IMR-90 (cell line): ENCODE measurements around the gene ANGPTL1. TPM values are rescaled to one million over a fixed set of nuclear protein-coding genes. Genes with fewer than 3 reads are reported as not detected.

ENCODE experiments used
- ATAC-seq: fragments of 200-7000 bp; cut with Tn5 transposase; 2 replicates; pipeline ENCODE4 v1.9.1; 2020; ENCODE audit warnings: low read depth, mild to moderate bottlenecking, moderate library complexity
- BruUV-seq: library from RNA; stranded (reverse); fragments of 400-500 nt; replicated peaks from 2 replicates; lab custom pipeline; 2021; lab: Mats Ljungman, UMichigan
- CTCF ChIA-PET: fragments of 300-600 bp; formaldehyde crosslinking; extraction: SDS; loops from one replicate; lab custom pipeline; 2021; ENCODE audit warnings: antibody characterized with exemption; lab: Yijun Ruan, JAX
- POLR2A ChIA-PET: fragments of 300-600 bp; sonication (Branson Sonifier 250); formaldehyde crosslinking; loops from one replicate; lab custom pipeline; 2022; ENCODE audit warnings: antibody characterized with exemption; ENCODE audit not compliant: unreplicated experiment; lab: Charles Lee
- DNase-seq: peaks from one replicate; pipeline ENCODE4 v3.0.0; 2013
- H2AFZ ChIP-seq: replicated peaks from 2 replicates; pipeline ENCODE3; 2013; ENCODE audit warnings: low read length, mild to moderate bottlenecking; ENCODE audit not compliant: poor library complexity
- H2AK5ac ChIP-seq: 2 replicates; pipeline ENCODE4 v1.6.1; 2013; ENCODE audit warnings: low read depth, low read length, inconsistent platforms
- H2AK9ac ChIP-seq: replicated peaks from 2 replicates; pipeline ENCODE3; 2013; ENCODE audit warnings: mild to moderate bottlenecking, low read depth, low read length, moderate library complexity; ENCODE audit not compliant: poor library complexity
- H2BK120ac ChIP-seq: 2 replicates; pipeline ENCODE4 v1.6.1; 2013; ENCODE audit warnings: low read depth, low read length, inconsistent platforms
- H2BK15ac ChIP-seq: 3 replicates; pipeline ENCODE4 v1.6.1; 2013; ENCODE audit warnings: low read depth, low read length, inconsistent platforms
- H2BK20ac ChIP-seq: 2 replicates; pipeline ENCODE4 v1.6.1; 2013; ENCODE audit warnings: low read depth, mild to moderate bottlenecking, inconsistent platforms, low read length, moderate library complexity
- H2BK5ac ChIP-seq: 2 replicates; pipeline ENCODE4 v1.6.1; 2013; ENCODE audit warnings: mild to moderate bottlenecking, low read depth, low read length, inconsistent platforms; ENCODE audit not compliant: poor library complexity, severe bottlenecking
- H3K14ac ChIP-seq: replicated peaks from 2 replicates; pipeline ENCODE4 v1.6.1; 2013; ENCODE audit warnings: low read depth, low read length, inconsistent platforms
- H3K18ac ChIP-seq: 2 replicates; pipeline ENCODE4 v1.6.1; 2013; ENCODE audit warnings: low read depth, low read length, control low read depth
- H3K23ac ChIP-seq: 2 replicates; pipeline ENCODE4 v1.6.1; 2013; ENCODE audit warnings: low read depth, low read length, inconsistent platforms
- H3K27ac ChIP-seq: 2 replicates; pipeline ENCODE4 v1.5.1; 2013; ENCODE audit warnings: mild to moderate bottlenecking, control low read depth, low read length; ENCODE audit not compliant: insufficient read depth
- H3K27me3 ChIP-seq: 2 replicates; pipeline ENCODE4 v1.6.1; 2013; ENCODE audit warnings: low read length; ENCODE audit not compliant: control insufficient read depth, insufficient read depth
- H3K36me3 ChIP-seq: 2 replicates; pipeline ENCODE4 v1.6.1; 2013; ENCODE audit warnings: low read length, mixed read lengths; ENCODE audit not compliant: control insufficient read depth, insufficient read depth
- H3K4ac ChIP-seq: 2 replicates; pipeline ENCODE4 v1.6.1; 2013; ENCODE audit warnings: low read depth, low read length, inconsistent platforms
- H3K4me1 ChIP-seq: 2 replicates; pipeline ENCODE4 v1.6.1; 2013; ENCODE audit warnings: low read length, mixed read lengths; ENCODE audit not compliant: control insufficient read depth, insufficient read depth
- H3K4me2 ChIP-seq: 2 replicates; pipeline ENCODE4 v1.6.1; 2013; ENCODE audit warnings: low read depth, mild to moderate bottlenecking, control low read depth, low read length, moderate library complexity
- H3K4me3 ChIP-seq: 2 replicates; pipeline ENCODE4 v1.5.1; 2013; ENCODE audit warnings: low read depth, mild to moderate bottlenecking, control low read depth, low read length, moderate library complexity; ENCODE audit not compliant: insufficient read depth
- H3K56ac ChIP-seq: 2 replicates; pipeline ENCODE4 v1.6.1; 2013; ENCODE audit warnings: low read length, inconsistent platforms; ENCODE audit not compliant: insufficient read depth; ENCODE audit errors: extremely low read depth
- H3K79me1 ChIP-seq, 2 experiments: 2 replicates each; pipeline ENCODE4 v1.6.1; 2013; ENCODE audit warnings: low read length in 2 of 2, inconsistent platforms in 1 of 2, low read depth in 1 of 2
- H3K9ac ChIP-seq: 2 replicates; pipeline ENCODE4 v1.6.1; 2013; ENCODE audit warnings: low read depth, low read length, control low read depth
- H3K9me1 ChIP-seq: 2 replicates; pipeline ENCODE4 v1.6.1; 2013; ENCODE audit warnings: low read length, inconsistent platforms; ENCODE audit not compliant: insufficient read depth
- H3K9me3 ChIP-seq: 2 replicates; pipeline ENCODE4 v1.6.1; 2013; ENCODE audit warnings: low read length; ENCODE audit not compliant: control insufficient read depth, insufficient read depth
- H4K20me1 ChIP-seq: 2 replicates; pipeline ENCODE4 v1.6.1; 2013; ENCODE audit warnings: low read length, inconsistent platforms; ENCODE audit not compliant: insufficient read depth
- H4K5ac ChIP-seq: 2 replicates; pipeline ENCODE4 v1.6.1; 2013; ENCODE audit warnings: mild to moderate bottlenecking, low read depth, low read length, control low read depth
- H4K8ac ChIP-seq, 2 experiments: 2 replicates each; pipeline ENCODE4 v1.6.1; 2013; ENCODE audit warnings: low read depth in 2 of 2, low read length in 2 of 2, control low read depth in 1 of 2, inconsistent platforms in 1 of 2
- H4K91ac ChIP-seq: 2 replicates; pipeline ENCODE4 v1.6.1; 2013; ENCODE audit warnings: low read depth, low read length, inconsistent platforms; ENCODE audit not compliant: insufficient read depth
- BHLHE40 ChIP-seq: fragments of 150-350 bp; IDR thresholded peaks from 2 replicates; pipeline ENCODE4 v1.6.1; 2016; ENCODE audit warnings: mild to moderate bottlenecking, low read depth, low read length
- CEBPB ChIP-seq: IDR thresholded peaks from 2 replicates; pipeline ENCODE4 v1.6.1; 2012; ENCODE audit warnings: low read depth, low read length, improper control_type of control experiment
- CHD1 ChIP-seq: IDR thresholded peaks from 2 replicates; pipeline ENCODE4 v1.6.1; 2012; ENCODE audit warnings: low read depth, low read length, improper control_type of control experiment
- CTCF ChIP-seq: conservative IDR thresholded peaks from 2 replicates; pipeline ENCODE4 v1.5.1; 2012; ENCODE audit warnings: mild to moderate bottlenecking, low read depth, low read length, improper control_type of control experiment
- ELK1 ChIP-seq: fragments of 150-350 bp; IDR thresholded peaks from 2 replicates; pipeline ENCODE4 v1.6.1; 2016; ENCODE audit warnings: low read depth, mild to moderate bottlenecking, low read length, moderate library complexity, borderline replicate concordance
- FOS ChIP-seq: fragments of 150-350 bp; IDR thresholded peaks from 2 replicates; pipeline ENCODE4 v1.6.1; 2016; ENCODE audit warnings: low read depth, low read length
- MAFK ChIP-seq: IDR thresholded peaks from 2 replicates; pipeline ENCODE4 v1.6.1; 2012; ENCODE audit warnings: low read depth, low read length, improper control_type of control experiment
- MAZ ChIP-seq: IDR thresholded peaks from 2 replicates; pipeline ENCODE4 v1.6.1; 2012; ENCODE audit warnings: low read depth, mild to moderate bottlenecking, low read length, improper control_type of control experiment, moderate library complexity, borderline replicate concordance
- MXI1 ChIP-seq: IDR thresholded peaks from 2 replicates; pipeline ENCODE4 v1.6.1; 2012; ENCODE audit warnings: low read depth, mild to moderate bottlenecking, low read length, moderate library complexity, borderline replicate concordance
- NFE2L2 ChIP-seq: fragments of 150-350 bp; IDR thresholded peaks from 2 replicates; pipeline ENCODE4 v1.6.1; 2016; ENCODE audit warnings: low read depth, mild to moderate bottlenecking, low read length
- POLR2A ChIP-seq: IDR thresholded peaks from 2 replicates; pipeline ENCODE4 v1.6.1; 2012; ENCODE audit warnings: mild to moderate bottlenecking, low read depth, low read length
- RAD21 ChIP-seq: IDR thresholded peaks from 2 replicates; pipeline ENCODE4 v1.6.1; 2012; ENCODE audit warnings: low read length, improper control_type of control experiment
- RCOR1 ChIP-seq: IDR thresholded peaks from 2 replicates; pipeline ENCODE4 v1.6.1; 2012; ENCODE audit warnings: mild to moderate bottlenecking, low read length, improper control_type of control experiment; ENCODE audit not compliant: insufficient replicate concordance
- RFX5 ChIP-seq: IDR thresholded peaks from 2 replicates; pipeline ENCODE4 v1.8.0; 2012; ENCODE audit warnings: low read depth, mild to moderate bottlenecking, low read length, moderate library complexity
- SMC3 ChIP-seq: fragments of 150-350 bp; IDR thresholded peaks from 2 replicates; pipeline ENCODE4 v1.6.1; 2016; ENCODE audit warnings: low read depth, mild to moderate bottlenecking, antibody characterized with exemption, low read length, moderate library complexity
- USF2 ChIP-seq: fragments of 150-350 bp; IDR thresholded peaks from 2 replicates; pipeline ENCODE4 v1.6.1; 2017; ENCODE audit warnings: mild to moderate bottlenecking, antibody characterized with exemption, low read length, low read depth
- WGBS, 2 experiments: methylation state at CpG; one replicate each; pipeline versions ENCODE4 v1.1.5 to v1.1.7; 2013; ENCODE audit warnings: missing lambda C conversion rate in 2 of 2; ENCODE audit not compliant: insufficient read length in 1 of 2; ENCODE audit errors: extremely low coverage in 2 of 2; 5-methylcytosine and 5-hydroxymethylcytosine counted together
- dilution Hi-C: fragments of 300-500 bp; cut with HindIII; formaldehyde crosslinking; loops from one replicate; pipeline ENCODE4 v1.14.3; 2018; ENCODE audit warnings: low sequenced_read_pairs; ENCODE audit not compliant: unreplicated experiment
- in situ Hi-C: fragments of 300-500 bp; cut with MboI; formaldehyde crosslinking; loops from 3 replicates; pipeline ENCODE4 v1.14.3; 2019; ENCODE audit warnings: low sequenced_read_pairs, inconsistent platforms, mixed read lengths
- intact Hi-C: fragments of 100-400 bp; cut with micrococcal nuclease; formaldehyde crosslinking; loops from 2 replicates; pipeline ENCODE4 v1.10.0; 2022
- polyA plus RNA-seq, 3 experiments: library from polyadenylated mRNA; depleted of rRNA; stranded (reverse); fragments of >200 nt; gene quantifications; 2 replicates each; pipeline ENCODE4 v1.2.3, GENCODE V29; 2012; ENCODE audit warnings: low replicate concordance in 1 of 3
- total RNA-seq: library from RNA; depleted of rRNA; stranded (reverse); fragments of >200 nt; gene quantifications from 2 replicates; pipeline ENCODE4 v1.2.3, GENCODE V29; 2012

ANGPTL1 gene
- total and polyA plus RNA-seq, 2 of the 4 experiments (the other 2 are of a cell fraction): under 0.01 to 0.03 TPM

GRCh38 chr1:178867670-178868069 is 3.2 kb downstream of the ANGPTL1 start:
- Histone ChIP-seq H2AK9ac (no peak overlapping the region), H3K27ac (no peak overlapping the region), H3K4me1 (peaks cover 5% of the 10 kb centered on the region), H3K56ac (no peak overlapping the region), H3K23ac (no peak overlapping the region), H2BK15ac (no peak overlapping the region), H2BK20ac (no peak overlapping the region), H4K8ac (no peak overlapping the region), H4K20me1 (no peaks in the 10 kb centered on the region), H3K79me1 (peaks cover 6 to 10% of the 10 kb centered on the region in 2 experiments; a peak in 3 of 4 replicates), H3K4me3 (no peak overlapping the region), H3K9me3 (no peaks in the 10 kb centered on the region), H3K9me1 (peaks cover 7% of the 10 kb centered on the region; the same call in 1 of the 2 replicates), H2BK120ac (no peak overlapping the region), H2BK5ac (no peak overlapping the region), H2AK5ac (no peak overlapping the region), H3K4ac (no peak overlapping the region), H3K14ac (no peak overlapping the region), H3K27me3 (no peaks in the 10 kb centered on the region), H3K36me3 (peaks cover 8% of the 10 kb centered on the region), H4K5ac (no peak overlapping the region), H3K9ac (no peak overlapping the region), H2AFZ (no peak overlapping the region), H3K4me2 (peak overlapping the region; percentile 63), H4K91ac (no peak overlapping the region), H3K18ac (no peak overlapping the region)
- dilution Hi-C loops (no loop called here), in situ Hi-C loops (no loop called here), intact Hi-C loops (loop anchor here (5.0 kb wide), 1 partner anchor 325 kb away; no protein-coding TSS in a partner anchor)
- ATAC-seq: no peak
- ChIA-PET CTCF (no interaction called here), POLR2A (no interaction called here)
- WGBS, 2 experiments: no CpG with 5 or more reads among the region's 5 CpGs
- no peak for TF ChIP-seq RCOR1
- TF ChIP-seq BHLHE40: no peak
- no peak for TF ChIP-seq MAFK
- TF ChIP-seq ELK1: no peak
- TF ChIP-seq MAZ: no peak
- no peak for TF ChIP-seq CTCF
- no peak for TF ChIP-seq MXI1
- TF ChIP-seq SMC3: no peak
- TF ChIP-seq FOS: no peak
- TF ChIP-seq USF2: no peak
- TF ChIP-seq NFE2L2: no peak
- no peak for TF ChIP-seq CEBPB
- TF ChIP-seq CHD1: no peak
- TF ChIP-seq RAD21: no peak
- no peak for TF ChIP-seq POLR2A
- no peak for TF ChIP-seq RFX5
- BruUV-seq: no TSS peak
- peak; percentile 4 for DNase-seq
